Transverse colon (tissue), 4 donors: ENCODE data around the gene BUD23.

ENCODE experiments used
- POLR2AphosphoS5 ChIP-seq, 3 donors: sonication (generic); formaldehyde crosslinking; IDR thresholded peaks; one replicate each; pipeline ENCODE4 v1.6.1; 2016; ENCODE audit warnings: antibody characterized with exemption in 3 of 3
- TF ChIP-seq, protein P1 (sequence below), 5 experiments: fragments of 200-600 bp in 3 of 5; fragments of 450-650 bp in 2 of 5; sonication (generic) in 3 of 5; IDR thresholded peaks; 1 replicate in 2 of 5; 2 replicates in 3 of 5; pipeline ENCODE4 v1.5.1; 2016 to 2017; ENCODE audit warnings: antibody characterized with exemption in 5 of 5, inconsistent platforms in 3 of 5, mild to moderate bottlenecking in 2 of 5, moderate library complexity in 1 of 5

DNA sequence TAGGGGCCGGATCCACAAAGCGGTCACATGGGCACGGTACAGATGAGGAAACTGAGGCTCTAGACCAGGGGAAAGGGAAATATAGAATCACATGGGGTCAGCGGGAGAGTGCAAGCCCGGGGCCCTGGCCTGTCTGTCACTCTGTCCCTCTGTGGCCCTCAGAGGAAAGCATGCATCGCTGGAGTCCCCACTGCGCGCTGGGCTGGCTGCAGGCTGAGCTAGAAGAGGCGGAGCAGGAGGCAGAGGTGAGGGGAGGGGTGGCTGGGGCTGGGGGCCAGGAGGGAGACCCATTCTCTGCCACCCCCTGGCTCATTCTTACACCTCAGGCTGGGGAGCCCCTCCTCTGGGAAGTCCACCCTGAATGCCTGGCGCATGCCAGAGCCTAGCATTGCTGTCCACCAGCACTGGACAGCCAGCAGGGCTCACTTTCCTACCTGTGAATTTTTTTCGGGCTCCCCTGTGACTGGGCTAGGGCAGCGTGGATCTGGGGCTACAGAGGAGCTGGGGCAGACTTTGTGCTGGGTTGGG lies 13.5 kb upstream of the BUD23 start:
- no peak for TF ChIP-seq POLR2AphosphoS5 (IDR thresholded peaks at IDR 0.05)
- TF ChIP-seq, protein P1, sequence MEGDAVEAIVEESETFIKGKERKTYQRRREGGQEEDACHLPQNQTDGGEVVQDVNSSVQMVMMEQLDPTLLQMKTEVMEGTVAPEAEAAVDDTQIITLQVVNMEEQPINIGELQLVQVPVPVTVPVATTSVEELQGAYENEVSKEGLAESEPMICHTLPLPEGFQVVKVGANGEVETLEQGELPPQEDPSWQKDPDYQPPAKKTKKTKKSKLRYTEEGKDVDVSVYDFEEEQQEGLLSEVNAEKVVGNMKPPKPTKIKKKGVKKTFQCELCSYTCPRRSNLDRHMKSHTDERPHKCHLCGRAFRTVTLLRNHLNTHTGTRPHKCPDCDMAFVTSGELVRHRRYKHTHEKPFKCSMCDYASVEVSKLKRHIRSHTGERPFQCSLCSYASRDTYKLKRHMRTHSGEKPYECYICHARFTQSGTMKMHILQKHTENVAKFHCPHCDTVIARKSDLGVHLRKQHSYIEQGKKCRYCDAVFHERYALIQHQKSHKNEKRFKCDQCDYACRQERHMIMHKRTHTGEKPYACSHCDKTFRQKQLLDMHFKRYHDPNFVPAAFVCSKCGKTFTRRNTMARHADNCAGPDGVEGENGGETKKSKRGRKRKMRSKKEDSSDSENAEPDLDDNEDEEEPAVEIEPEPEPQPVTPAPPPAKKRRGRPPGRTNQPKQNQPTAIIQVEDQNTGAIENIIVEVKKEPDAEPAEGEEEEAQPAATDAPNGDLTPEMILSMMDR (IDR thresholded peaks at IDR 0.05), result no peak
